ENCODE measurements around the gene KCNJ6. TPM values are rescaled to one million over a fixed set of nuclear protein-coding genes. Genes with fewer than 3 reads are reported as not detected.

KCNJ6 gene
- total and polyA plus RNA-seq, 2 of the 8 experiments (the other 6 are each of a cell fraction or from before 2014, with no cell fraction given), result 0.51 to 1.2 TPM

GRCh38 chr21:37684115-37684493 lies 232.2 kb downstream of the KCNJ6 start (continued):
- TF ChIP-seq CBX8 (IDR thresholded peaks at IDR 0.05; ENCODE audit: borderline replicate concordance, low read depth, low read length), result no peak
- no peak for TF ChIP-seq JUND (IDR thresholded peaks at IDR 0.05; ENCODE audit: low read length)
- no peak for TF ChIP-seq FOSL1 (IDR thresholded peaks at IDR 0.05; ENCODE audit: insufficient read depth, low read depth, low read length)
- TF ChIP-seq GABPA (IDR thresholded peaks at IDR 0.05; ENCODE audit: borderline replicate concordance, insufficient read depth, low read length), result no peak
- no peak for TF ChIP-seq SP2 (IDR thresholded peaks at IDR 0.05; ENCODE audit: low read length)
